Endothelial cell of umbilical vein (primary cell): Measurements from ENCODE around the gene KCNK15. TPM values are rescaled to one million over a fixed set of nuclear protein-coding genes. Genes with fewer than 3 reads are reported as not detected.

Experiments used
- BruUV-seq: library from RNA; stranded (reverse); fragments of 400-500 nt; replicated peaks from 2 replicates; lab custom pipeline; 2021; lab: Mats Ljungman, UMichigan
- CTCF ChIA-PET: fragments of 300-600, 350-600 bp; sonication (Branson Sonifier 250); formaldehyde crosslinking; loops from one replicate; lab custom pipeline; 2021; ENCODE audit warnings: antibody characterized with exemption, inconsistent platforms; lab: Charles Lee
- POLR2A ChIA-PET: fragments of 300-600, 350-600 bp; sonication (Branson Sonifier 250); formaldehyde crosslinking; loops from one replicate; lab custom pipeline; 2021; ENCODE audit warnings: antibody characterized with exemption, inconsistent platforms; lab: Charles Lee
- DNase-seq: peaks from one replicate; pipeline ENCODE4 v3.0.0-alpha.2; 2011; ENCODE audit warnings: low read depth, low spot score
- FAIRE-seq: peaks from 2 replicates; lab custom pipeline; 2011; peaks lifted over from hg19 to GRCh38; lab: Jason Lieb, UNC
- H2AFZ ChIP-seq: 2 replicates; pipeline ENCODE4 v1.6.0; 2012; ENCODE audit warnings: low read depth, low read length, control low read depth, inconsistent platforms
- H3K27ac ChIP-seq: 2 replicates; pipeline ENCODE4 v1.5.1; 2011; ENCODE audit warnings: low read depth, mild to moderate bottlenecking, control low read depth, low read length, moderate library complexity; ENCODE audit not compliant: insufficient read depth
- H3K27me3 ChIP-seq, 2 experiments: 2 replicates each; pipeline versions ENCODE4 v1.6.0 to v1.6.1; 2011; ENCODE audit warnings: low read length in 2 of 2, mixed read lengths in 1 of 2; ENCODE audit not compliant: control insufficient read depth in 2 of 2, insufficient read depth in 2 of 2
- H3K36me3 ChIP-seq, 2 experiments: 2 replicates in 1 of 2; 3 replicates in 1 of 2; pipeline ENCODE4 v1.5.1; 2011; ENCODE audit warnings: low read length in 2 of 2, mild to moderate bottlenecking in 1 of 2, moderate library complexity in 1 of 2; ENCODE audit not compliant: control insufficient read depth in 2 of 2, insufficient read depth in 2 of 2; ENCODE audit errors: extremely low read depth in 1 of 2
- H3K4me1 ChIP-seq: 3 replicates; pipeline ENCODE4 v1.5.1; 2011; ENCODE audit warnings: mild to moderate bottlenecking, low read length; ENCODE audit not compliant: control insufficient read depth, insufficient read depth; ENCODE audit errors: extremely low read depth
- H3K4me2 ChIP-seq: 2 replicates; pipeline ENCODE4 v1.6.1; 2011; ENCODE audit warnings: low read length, control low read depth, mixed read lengths; ENCODE audit not compliant: insufficient read depth
- H3K4me3 ChIP-seq, 3 experiments: fragments of 200-600 bp in 1 of 3; sonication (generic), shearing (Covaris generic) in 1 of 3; replicated peaks in 1 of 3; 2 replicates each; pipeline ENCODE4 v1.5.1; 2011 to 2016; ENCODE audit warnings: control low read depth in 3 of 3, low read length in 3 of 3, mild to moderate bottlenecking in 2 of 3, inconsistent platforms in 1 of 3, low read depth in 1 of 3, moderate library complexity in 1 of 3; ENCODE audit not compliant: insufficient read depth in 1 of 3
- H3K79me2 ChIP-seq: 2 replicates; pipeline ENCODE4 v1.6.0; 2012; ENCODE audit warnings: low read length, inconsistent platforms; ENCODE audit not compliant: control insufficient read depth, insufficient read depth
- H3K9ac ChIP-seq: replicated peaks from 2 replicates; pipeline ENCODE3; 2011; ENCODE audit warnings: low read length, control low read depth; ENCODE audit not compliant: insufficient read depth; ENCODE audit errors: extremely low read depth
- H3K9me1 ChIP-seq: replicated peaks from 3 replicates; pipeline ENCODE4 v1.6.0; 2011; ENCODE audit warnings: mild to moderate bottlenecking, low read length; ENCODE audit not compliant: control insufficient read depth, insufficient read depth; ENCODE audit errors: extremely low read depth
- H3K9me3 ChIP-seq: replicated peaks from 2 replicates; pipeline ENCODE4 v1.5.1; 2012; ENCODE audit warnings: low read length, inconsistent platforms; ENCODE audit not compliant: control insufficient read depth, insufficient read depth
- H4K20me1 ChIP-seq: replicated peaks from 2 replicates; pipeline ENCODE3; 2011; ENCODE audit warnings: mild to moderate bottlenecking, low read length; ENCODE audit not compliant: control insufficient read depth, insufficient read depth; ENCODE audit errors: extremely low read depth
- CTCF ChIP-seq, 2 donors: IDR thresholded peaks; 1 replicate in 1 of 2; 2 replicates in 1 of 2; pipeline ENCODE4 v1.5.1; 2011; ENCODE audit warnings: low read length in 2 of 2, mild to moderate bottlenecking in 2 of 2, moderate library complexity in 2 of 2, control low read depth in 1 of 2, inconsistent platforms in 1 of 2, low read depth in 1 of 2; ENCODE audit not compliant: insufficient read depth in 1 of 2; ENCODE audit errors: extremely low read depth in 1 of 2
- EZH2 ChIP-seq: IDR thresholded peaks from 2 replicates; pipeline ENCODE4 v1.6.1; 2012; ENCODE audit warnings: borderline replicate concordance, low read depth, mild to moderate bottlenecking, moderate library complexity, low read length, inconsistent platforms; ENCODE audit not compliant: severe bottlenecking
- FOS ChIP-seq: IDR thresholded peaks from 2 replicates; pipeline ENCODE4 v1.6.1; 2011; ENCODE audit warnings: mild to moderate bottlenecking, low read length, moderate library complexity, borderline replicate concordance; ENCODE audit not compliant: insufficient read depth
- MAX ChIP-seq: IDR thresholded peaks from 2 replicates; pipeline ENCODE4 v1.6.1; 2011; ENCODE audit not compliant: insufficient read depth, insufficient read length
- POLR2A ChIP-seq: IDR thresholded peaks from 2 replicates; pipeline ENCODE4 v1.6.1; 2012; ENCODE audit warnings: low read depth, mild to moderate bottlenecking, control low read depth, low read length
- POLR2AphosphoS5 ChIP-seq: IDR thresholded peaks from 2 replicates; pipeline ENCODE4 v1.6.1; 2012; ENCODE audit warnings: low read depth, mild to moderate bottlenecking, control low read depth, low read length, moderate library complexity; ENCODE audit not compliant: insufficient read depth
- dilution Hi-C: fragments of 300-500 bp; cut with MboI; formaldehyde crosslinking; loops from one replicate; pipeline ENCODE4 v1.15.0; 2019; ENCODE audit warnings: low sequenced_read_pairs; ENCODE audit not compliant: extremely low pct_ligation_motif_present
- intact Hi-C: fragments of 100-400 bp; cut with micrococcal nuclease; formaldehyde crosslinking; loops from one replicate; pipeline ENCODE4 v1.10.0; 2022
- polyA plus RNA-seq, 4 experiments: library from polyadenylated mRNA; depleted of rRNA in 3 of 4; stranded (reverse) in 3 of 4; unstranded in 1 of 4; fragments of >200 nt; gene quantifications; 2 replicates each; pipeline versions ENCODE4 v1.2.1 to v1.2.3, GENCODE V29; 2011 to 2012; ENCODE audit warnings: missing spikeins in 1 of 4
- total RNA-seq: library from RNA; stranded (reverse); gene quantifications from 2 replicates; pipeline ENCODE4 v1.2.3, GENCODE V29; 2021

Gene KCNK15
- total and polyA plus RNA-seq, 2 donors (not counting 3 experiments of a cell fraction or from before 2014, with no cell fraction given): 0.06 TPM; not detected in 1

GRCh38 chr20:44720997-44721784 lies 24.5 kb upstream of the KCNK15 start:
- ChIA-PET POLR2A (interaction anchor here (0.7 kb wide), 1 partner anchor 28 kb away, joined by 7 read pairs; no protein-coding TSS in a partner anchor), CTCF (interaction anchor here (0.9 to 2.5 kb wide), 5 partner anchors 9 to 32 kb away, joined by 3 to 11 read pairs (median 6); no protein-coding TSS in a partner anchor)
- H2AFZ ChIP-seq: no peak overlapping the region
- H3K4me1 ChIP-seq: peaks cover 16% of the 10 kb centered on the region
- H4K20me1 ChIP-seq: no peaks in the 10 kb centered on the region
- BruUV-seq: no TSS peak
- DNase-seq (peak; percentile 46), FAIRE-seq (peak; percentile 62)
- H3K9ac ChIP-seq: no peak overlapping the region
- no peaks in the 10 kb centered on the region for H3K27me3 ChIP-seq
- no peak overlapping the region for H3K27ac ChIP-seq
- intact Hi-C loops (no loop called here), dilution Hi-C loops (no loop called here)
- H3K4me3 ChIP-seq: no peak overlapping the region
- no peaks in the 10 kb centered on the region for H3K9me1 ChIP-seq
- no peaks in the 10 kb centered on the region for H3K79me2 ChIP-seq
- no peaks in the 10 kb centered on the region for H3K36me3 ChIP-seq
- peak overlapping the region; percentile 12 for H3K4me2 ChIP-seq
- TF ChIP-seq MAX: no peak
- TF ChIP-seq POLR2AphosphoS5: no peak
- TF ChIP-seq FOS: peak; percentile 76
- H3K9me3 ChIP-seq: no peaks in the 10 kb centered on the region

- intact Hi-C loops: no loop called here
- no peak for FAIRE-seq
Measured at GRCh38 chr20:44721785-44722054, 23.9 kb upstream of the KCNK15 start.

More at GRCh38 chr20:44721785-44722054, 23.9 kb upstream of the KCNK15 start:
- ChIA-PET CTCF (interaction anchor here (1.0 to 2.5 kb wide), 3 partner anchors 10 to 11 kb away, joined by 3 to 11 read pairs (median 6); no protein-coding TSS in a partner anchor), POLR2A (no interaction called here)
- H3K9ac ChIP-seq: no peak overlapping the region
- H3K4me3 ChIP-seq: no peak overlapping the region
- no TSS peak for BruUV-seq
- H3K9me3 ChIP-seq: no peaks in the 10 kb centered on the region
- H3K9me1 ChIP-seq: no peaks in the 10 kb centered on the region
- no peak for DNase-seq
- no peak overlapping the region for H2AFZ ChIP-seq
- no peaks in the 10 kb centered on the region for H3K79me2 ChIP-seq
- no peaks in the 10 kb centered on the region for H3K36me3 ChIP-seq
- no peak overlapping the region for H3K4me2 ChIP-seq
- H3K27me3 ChIP-seq: no peaks in the 10 kb centered on the region
- no peak overlapping the region for H3K27ac ChIP-seq
- peaks cover 16% of the 10 kb centered on the region for H3K4me1 ChIP-seq
- H4K20me1 ChIP-seq: no peaks in the 10 kb centered on the region
- dilution Hi-C loops: no loop called here
- TF ChIP-seq CTCF (IDR thresholded peaks at IDR 0.05; ENCODE audit: extremely low read depth in 1 of 2, insufficient read depth in 1 of 2, low read depth in 1 of 2, low read length in 2 of 2) (no peak), MAX (no peak), POLR2A (no peak), EZH2 (no peak)
